Right ventricle myocardium superior (tissue), 1 donor: ENCODE results near the gene NABP1. TPM values are rescaled to one million over a fixed set of nuclear protein-coding genes. Genes with fewer than 3 reads are reported as not detected.
A peak's percentile ranks its signal among the peaks of the same experiment; 100 is the strongest.

Experiments
- ATAC-seq: fragments of 200-7000 bp; cut with Tn5 transposase; one replicate; pipeline ENCODE4 v1.9.1; 2020; ENCODE audit warnings: mild to moderate bottlenecking; ENCODE audit not compliant: poor library complexity
- DNase-seq: peaks from one replicate; pipeline ENCODE4 v3.0.0-alpha.2; 2020
- intact Hi-C: fragments of 100-400 bp; cut with DNase I; formaldehyde crosslinking; loops from one replicate; pipeline ENCODE4 v1.11.2; 2022
- total RNA-seq: library from RNA; stranded (reverse); fragmentation: NEBNext Ultra II Directional; extraction: Animal tissue kit (Norgen Biotek cat#: 25700); gene quantifications from one replicate; pipeline ENCODE4 v1.2.1, GENCODE V29; 2021
- donor health status: DM: no; HTN: yes; CAD: no; lungs with severe emphysema.

Gene NABP1
- total RNA-seq, 1 donor from 2014 or later: 3.7 TPM

GRCh38 chr2:191675807-191676721 lies 1.9 kb upstream of the NABP1 start:
- peak; percentile 62 for DNase-seq
- intact Hi-C loops: no loop called here

GRCh38 chr2:191676790-191677645 lies 918 bp upstream of the NABP1 start:
- intact Hi-C loops: no loop called here
- DNase-seq (peak; percentile 47), ATAC-seq (peak; percentile 40)

More at GRCh38 chr2:191675807-191676721, 1.9 kb upstream of the NABP1 start:
- no peak for ATAC-seq

GRCh38 chr2:191678437-191679100 lies 633 bp downstream of the NABP1 start:
- DNase-seq (peak; percentile 62), ATAC-seq (peak; percentile 36)
- intact Hi-C loops: no loop called here

GRCh38 chr2:191679818-191680600 lies 2.1 kb downstream of the NABP1 start:
- intact Hi-C loops: no loop called here
- DNase-seq (no peak), ATAC-seq (no peak)

- DNase-seq (no peak), ATAC-seq (no peak)
- intact Hi-C loops: no loop called here
These were observed 2.7 kb downstream of the NABP1 start for GRCh38 chr2:191680639-191681038.

- DNase-seq (no peak), ATAC-seq (no peak)
- intact Hi-C loops: no loop called here
These were observed 4.2 kb downstream of the NABP1 start for GRCh38 chr2:191682126-191682525.

- no peak for ATAC-seq
- no peak for DNase-seq
- intact Hi-C loops: no loop called here
These were observed 8.1 kb downstream of the NABP1 start for GRCh38 chr2:191686066-191686465.

GRCh38 chr2:191686729-191687128 lies 8.8 kb downstream of the NABP1 start:
- intact Hi-C loops: no loop called here
- ATAC-seq (no peak), DNase-seq (no peak)

GRCh38 chr2:191687867-191688266 lies 9.9 kb downstream of the NABP1 start:
- intact Hi-C loops: no loop called here
- no peak for ATAC-seq
- no peak for DNase-seq

GRCh38 chr2:191688934-191689695 lies 11.2 kb downstream of the NABP1 start:
- ATAC-seq: no peak
- intact Hi-C loops: no loop called here
- no peak for DNase-seq

GRCh38 chr2:191690327-191690726 lies 12.4 kb downstream of the NABP1 start:
- intact Hi-C loops: loop anchor here (5.0 kb wide), 1 partner anchor 123 kb away; no protein-coding TSS in a partner anchor
- DNase-seq (no peak), ATAC-seq (no peak)

GRCh38 chr2:191691016-191691735 lies 13.2 kb downstream of the NABP1 start:
- DNase-seq (no peak), ATAC-seq (peak; percentile 86)
- intact Hi-C loops: loop anchor here (5.0 kb wide), 1 partner anchor 124 kb away; no protein-coding TSS in a partner anchor

- intact Hi-C loops: loop anchor here (5.0 kb wide), 1 partner anchor 125 kb away; no protein-coding TSS in a partner anchor
- no peak for ATAC-seq
- DNase-seq: no peak
These were observed 14.0 kb downstream of the NABP1 start for GRCh38 chr2:191691898-191692297.

GRCh38 chr2:191692502-191693115 lies 14.7 kb downstream of the NABP1 start:
- ATAC-seq: no peak
- no peak for DNase-seq
- intact Hi-C loops: loop anchor here (5.0 kb wide), 1 partner anchor 125 kb away; no protein-coding TSS in a partner anchor

- no peak for ATAC-seq
- DNase-seq: no peak
- intact Hi-C loops: loop anchor here (5.0 kb wide), 1 partner anchor 126 kb away; no protein-coding TSS in a partner anchor
These were observed 15.2 kb downstream of the NABP1 start for GRCh38 chr2:191693166-191693565.

GRCh38 chr2:191693778-191694177 lies 15.8 kb downstream of the NABP1 start:
- no peak for ATAC-seq
- intact Hi-C loops: loop anchor here (5.0 kb wide), 1 partner anchor 126 kb away; no protein-coding TSS in a partner anchor

More at GRCh38 chr2:191693778-191694177, 15.8 kb downstream of the NABP1 start:
- DNase-seq: no peak
